Stimulated activated CD8-positive, alpha-beta memory T cell treated with anti-CD3 and anti-CD28 coated beads, Interleukin-12 subunit alpha, Interleukin-12 subunit beta, amount 100 ng/mL, for 24 hours (primary cell): ENCODE results near the gene ZG16B.

Experiments
- DNase-seq: peaks from one replicate; pipeline ENCODE4 v3.0.0-alpha.2; 2020; ENCODE audit errors: extremely low read depth

Gene ZG16B

DNA sequence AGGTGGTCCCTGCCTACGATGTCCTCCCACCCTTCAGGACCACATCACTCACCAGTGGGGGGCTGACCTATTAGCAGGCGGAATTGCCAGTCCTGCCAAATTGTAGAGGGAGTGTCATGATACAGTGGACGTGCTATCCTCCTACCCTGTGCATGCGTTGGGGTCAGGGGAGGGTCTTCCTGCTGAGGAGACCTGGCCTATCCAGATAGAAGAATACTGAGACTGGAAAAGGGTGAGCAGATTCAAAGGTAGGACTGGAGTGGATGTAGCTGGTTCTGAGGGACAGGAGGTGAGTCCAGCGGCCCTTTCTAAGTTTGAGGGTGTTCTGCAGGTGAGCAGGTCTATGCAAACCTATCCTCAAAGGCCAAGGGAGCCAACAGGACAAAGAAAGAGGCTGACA lies 23.8 kb upstream of the ZG16B start:
- no peak for DNase-seq

DNA sequence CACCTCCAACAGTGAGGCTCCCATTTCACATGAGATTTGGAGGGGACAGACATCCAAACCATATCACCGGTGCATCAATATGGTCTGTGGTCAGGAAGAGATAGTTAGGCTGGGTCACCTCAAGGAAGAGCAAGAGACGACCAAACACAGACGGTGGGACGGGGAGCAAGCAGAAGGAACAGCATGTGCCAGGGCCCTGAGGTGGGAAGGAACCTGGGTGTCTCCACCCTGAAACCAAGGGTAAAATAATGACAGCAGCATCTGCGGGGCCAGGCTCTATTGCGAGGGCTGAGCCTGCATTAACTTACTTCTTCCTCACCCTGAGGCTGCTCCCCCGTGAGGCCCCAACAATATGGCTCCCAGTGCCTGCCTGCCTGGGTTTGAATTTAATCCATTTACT lies 21.9 kb upstream of the ZG16B start:
- no peak for DNase-seq

DNA sequence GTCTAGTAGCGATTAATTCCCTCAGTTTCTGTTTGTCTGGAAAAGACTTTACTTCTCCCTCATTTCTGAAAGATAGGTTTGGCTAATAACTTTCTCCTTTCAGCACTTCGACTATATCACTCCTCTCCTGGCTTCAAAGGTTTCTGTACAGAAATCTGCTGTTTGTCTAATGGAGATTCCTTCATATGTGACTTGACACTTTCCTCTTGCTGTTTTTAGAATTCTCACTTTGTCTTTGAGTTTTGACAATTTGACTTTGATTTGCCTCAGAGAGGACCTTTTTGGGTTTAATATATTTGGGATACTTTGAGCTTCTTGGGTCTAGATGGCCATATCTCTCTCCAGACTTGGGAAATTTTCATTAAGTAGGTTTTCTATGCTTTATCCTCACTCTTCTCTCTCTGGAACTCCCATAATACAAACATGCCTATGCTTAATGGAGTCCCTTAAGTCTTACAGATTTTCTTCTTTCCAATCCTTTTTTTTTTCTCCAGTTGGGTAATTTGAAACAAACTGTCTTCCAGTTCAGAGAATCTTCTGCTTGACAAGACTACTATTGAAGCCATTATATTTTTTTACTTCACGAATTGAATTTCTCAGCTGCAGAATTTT lies 20.8 kb upstream of the ZG16B start:
- DNase-seq: no peak

DNA sequence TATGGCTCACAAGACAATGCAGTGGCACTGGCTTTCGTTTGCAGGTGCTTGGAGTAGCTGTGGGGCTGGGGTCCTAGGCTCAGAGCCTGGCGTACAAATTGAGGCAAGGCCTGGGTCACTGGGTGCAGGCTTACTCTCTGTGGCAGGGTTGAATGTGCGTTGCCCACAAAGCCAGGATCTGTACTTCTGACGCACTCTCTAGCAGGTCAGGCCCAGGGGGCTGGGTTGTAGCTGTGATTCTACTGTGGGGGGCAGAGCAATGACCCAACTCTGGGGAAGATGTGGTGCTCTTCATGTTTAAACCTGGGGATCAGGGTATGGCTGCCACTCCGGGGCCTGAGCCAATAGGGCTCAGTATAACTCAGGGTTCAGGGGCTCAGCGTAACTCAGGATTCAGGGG lies 19.5 kb upstream of the ZG16B start:
- DNase-seq: no peak

DNA sequence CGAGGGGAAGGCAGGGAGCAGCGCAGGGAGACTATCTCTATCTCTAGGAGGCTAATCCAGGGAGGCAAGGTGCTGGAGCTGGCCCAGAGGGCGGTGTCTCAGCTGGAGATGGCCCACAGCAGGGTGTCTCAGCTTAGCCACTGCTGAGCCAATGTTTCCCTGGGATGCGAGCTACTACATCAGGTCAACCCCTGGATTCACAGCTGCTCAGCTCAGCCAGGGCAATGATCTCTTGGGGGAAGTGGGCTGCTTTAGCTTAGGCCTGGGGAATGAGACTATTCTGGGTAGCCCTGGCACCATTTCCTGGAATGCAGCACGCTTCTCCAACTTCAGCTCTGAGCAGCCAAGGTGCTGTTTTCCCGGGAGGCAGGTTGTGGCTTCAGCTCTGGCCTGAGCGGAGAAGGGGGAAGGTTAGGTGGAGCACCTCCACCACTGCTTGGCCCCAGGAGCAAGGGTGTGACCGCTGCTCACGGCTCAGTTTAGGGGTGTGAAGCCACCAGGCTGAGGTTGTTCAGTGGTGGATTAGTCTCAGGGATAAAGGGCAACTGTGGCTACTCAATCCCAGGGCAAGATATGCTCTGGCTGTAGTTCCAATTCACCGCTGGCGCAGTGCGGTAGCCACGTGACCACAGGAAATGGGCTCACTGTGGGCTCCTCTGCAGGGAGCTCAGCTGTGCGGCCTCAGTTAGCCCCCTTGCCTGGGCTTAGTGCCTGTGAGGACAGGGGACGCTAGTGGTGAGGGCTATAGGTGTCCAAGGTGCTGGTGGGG lies 18.2 kb upstream of the ZG16B start:
- no peak for DNase-seq

DNA sequence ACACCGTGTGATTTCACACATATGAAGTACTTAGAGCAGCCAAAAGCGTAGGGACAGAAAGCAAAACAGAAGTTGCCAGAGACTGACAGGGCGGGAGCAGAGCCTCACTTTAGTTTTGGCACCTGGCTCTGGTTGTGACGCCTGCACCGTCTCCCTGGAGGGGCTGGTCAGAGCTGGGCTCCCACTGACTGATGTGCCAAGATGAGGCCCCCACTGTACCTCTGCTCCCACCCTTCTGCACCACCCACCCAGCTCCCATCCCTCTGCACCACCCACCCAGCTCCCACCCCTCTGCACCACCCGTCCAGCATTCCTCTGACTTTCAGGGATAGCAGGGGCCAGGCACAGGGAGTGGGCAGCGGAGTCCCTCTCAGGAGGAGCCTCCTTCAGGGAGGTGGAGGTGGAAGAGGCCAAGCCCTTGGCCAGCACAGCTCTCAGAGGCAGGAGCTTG lies 16.3 kb upstream of the ZG16B start:
- no peak for DNase-seq

DNA sequence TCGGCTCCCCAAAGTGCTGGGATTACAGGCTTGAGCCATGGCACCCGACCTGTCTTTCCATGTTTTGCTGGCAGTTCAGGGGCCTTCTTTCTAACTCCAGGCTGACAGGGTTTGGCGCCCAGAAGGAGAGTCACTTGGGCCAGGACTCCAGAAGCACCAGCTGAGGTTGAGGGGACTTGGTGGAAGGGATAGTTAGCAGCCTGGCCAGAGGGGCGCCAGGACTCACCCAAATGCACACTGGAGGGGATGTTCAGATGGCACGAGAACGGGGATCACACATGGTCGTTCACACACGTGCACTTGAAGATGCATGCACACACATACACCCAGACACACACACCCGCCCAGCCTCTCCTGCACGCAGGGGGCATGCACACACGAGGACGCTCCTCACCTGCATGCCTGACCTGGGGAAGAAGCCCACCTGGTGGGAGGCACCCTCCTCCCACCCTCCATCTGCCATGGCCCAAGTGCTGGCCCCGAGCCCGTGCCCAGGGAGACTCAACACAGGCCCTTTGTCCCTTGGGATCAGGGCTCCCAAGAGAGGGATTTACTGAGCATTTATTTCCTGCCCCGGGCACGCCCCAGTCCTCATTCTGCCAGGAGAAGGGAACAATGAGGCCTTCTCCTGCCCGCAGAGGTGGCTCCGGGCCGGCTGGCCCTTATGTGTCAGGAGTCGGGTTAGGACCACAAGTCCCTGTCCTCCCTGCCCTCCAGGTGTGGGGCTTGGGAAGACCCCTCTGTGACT lies 15.4 kb upstream of the ZG16B start:
- no peak for DNase-seq

DNA sequence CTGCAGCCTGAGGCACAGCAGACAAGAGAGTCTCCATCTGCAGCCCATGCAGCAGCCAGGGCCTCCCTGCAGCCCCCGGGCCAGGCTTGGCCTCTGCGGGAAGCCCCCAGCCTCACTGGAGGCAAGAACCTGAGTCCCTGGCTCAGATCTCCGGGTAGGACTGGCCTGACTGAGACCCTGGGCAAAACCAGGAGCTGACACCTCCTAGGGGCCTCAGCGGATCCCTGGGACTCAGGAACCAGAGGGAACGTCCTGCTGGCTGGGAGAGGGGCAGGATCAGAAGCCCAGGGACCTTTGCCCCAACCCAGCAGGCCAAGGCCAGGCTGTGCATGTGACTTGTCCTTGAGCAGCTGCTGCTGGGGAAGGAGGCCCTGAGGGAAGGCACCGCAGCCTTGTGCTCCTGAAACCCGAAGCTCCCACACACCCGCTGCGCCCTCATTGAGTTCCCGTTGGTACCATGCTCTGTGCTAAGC lies 14.8 kb upstream of the ZG16B start:
- no peak for DNase-seq

DNA sequence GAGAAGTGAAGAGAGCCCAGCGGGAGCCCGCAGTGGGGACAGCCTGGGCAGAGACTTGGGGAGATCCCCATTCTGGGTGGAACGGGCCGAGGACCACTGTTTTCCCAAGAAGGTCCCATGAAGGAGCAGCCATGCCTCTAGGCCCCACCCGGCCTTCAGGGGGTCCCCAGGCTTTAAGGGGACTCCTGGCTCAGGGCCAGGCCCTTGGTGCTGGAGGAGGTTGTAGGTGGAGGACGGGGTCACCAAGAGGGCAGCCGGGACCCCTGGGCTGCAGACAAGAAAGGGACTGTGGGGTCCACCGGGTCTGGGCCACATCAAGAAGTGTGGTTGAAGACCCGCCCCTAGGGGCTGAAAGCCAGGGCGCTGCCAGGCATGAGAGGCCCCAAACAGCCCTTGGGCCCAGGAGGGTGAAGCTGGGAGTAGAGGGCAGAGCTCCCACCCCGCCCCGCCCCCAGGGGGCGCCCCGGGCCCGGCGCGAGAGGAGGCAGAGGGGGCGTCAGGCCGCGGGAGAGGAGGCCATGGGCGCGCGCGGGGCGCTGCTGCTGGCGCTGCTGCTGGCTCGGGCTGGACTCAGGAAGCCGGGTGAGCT lies 13.3 kb upstream of the ZG16B start, which contains the start of gene PRSS21:
PRSS21 (plus strand) TSS at position 487 of the 589 bp plus-strand sequence; CDS start at position 519, 32 bp downstream.
- DNase-seq: no peak

DNA sequence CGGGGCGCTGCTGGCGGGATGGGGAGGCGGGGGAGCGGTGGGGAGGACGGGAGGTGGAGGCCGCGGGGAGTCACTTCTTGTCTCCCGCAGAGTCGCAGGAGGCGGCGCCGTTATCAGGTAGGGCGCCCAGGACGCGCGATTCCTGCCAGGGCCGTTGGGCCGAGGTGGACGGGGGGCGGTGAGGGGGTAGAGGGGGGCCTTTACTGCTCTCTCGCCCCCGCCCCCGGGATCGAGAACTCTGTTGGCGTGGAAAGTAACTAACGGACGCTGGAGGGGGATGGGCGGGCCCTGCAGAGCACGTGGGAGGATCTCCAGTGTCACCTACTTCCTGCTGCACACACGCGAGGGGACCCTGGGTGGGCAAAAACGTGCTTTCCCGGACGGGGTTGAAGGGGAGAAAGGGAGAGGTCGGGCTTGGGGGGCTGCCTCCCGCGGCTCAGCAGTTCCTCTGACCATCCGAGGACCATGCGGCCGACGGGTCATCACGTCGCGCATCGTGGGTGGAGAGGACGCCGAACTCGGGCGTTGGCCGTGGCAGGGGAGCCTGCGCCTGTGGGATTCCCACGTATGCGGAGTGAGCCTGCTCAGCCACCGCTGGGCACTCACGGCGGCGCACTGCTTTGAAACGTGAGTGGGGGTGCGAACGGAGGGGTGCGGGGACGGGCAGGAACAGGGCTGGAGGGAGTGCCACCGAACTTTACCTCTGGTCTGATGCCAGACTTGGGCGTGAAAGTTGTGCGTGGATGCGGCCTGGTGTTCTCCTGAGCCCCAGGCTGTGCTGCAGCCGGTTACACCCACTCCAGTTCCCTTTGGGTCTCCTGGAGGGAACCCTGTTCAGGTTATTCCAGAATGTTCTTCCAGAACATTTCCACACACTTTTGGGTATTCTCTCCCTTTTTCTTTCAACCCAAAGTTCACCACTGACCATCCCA lies 12.5 kb upstream of the ZG16B start:
- DNase-seq: no peak

DNA sequence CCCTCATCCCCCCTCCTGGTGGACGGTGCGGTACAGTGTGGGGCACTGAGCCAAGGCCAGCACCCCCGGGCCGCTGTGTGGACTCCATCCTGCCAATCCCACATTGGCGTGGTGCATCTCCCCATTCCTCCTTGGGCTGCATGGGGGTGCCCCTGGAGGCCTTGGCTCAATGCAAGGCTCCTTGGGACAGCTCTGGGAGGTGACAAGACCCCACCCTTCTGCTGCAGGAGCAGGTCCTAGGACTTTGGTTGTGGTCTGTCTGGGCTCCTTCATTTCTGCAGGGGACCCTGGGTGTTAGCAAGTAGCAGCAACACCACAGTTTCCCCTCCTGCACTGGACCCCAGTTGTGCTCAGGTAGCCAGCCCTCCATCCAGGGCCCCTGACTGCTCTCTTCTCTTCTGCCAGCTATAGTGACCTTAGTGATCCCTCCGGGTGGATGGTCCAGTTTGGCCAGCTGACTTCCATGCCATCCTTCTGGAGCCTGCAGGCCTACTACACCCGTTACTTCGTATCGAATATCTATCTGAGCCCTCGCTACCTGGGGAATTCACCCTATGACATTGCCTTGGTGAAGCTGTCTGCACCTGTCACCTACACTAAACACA lies 11.7 kb upstream of the ZG16B start:
- DNase-seq: no peak

DNA sequence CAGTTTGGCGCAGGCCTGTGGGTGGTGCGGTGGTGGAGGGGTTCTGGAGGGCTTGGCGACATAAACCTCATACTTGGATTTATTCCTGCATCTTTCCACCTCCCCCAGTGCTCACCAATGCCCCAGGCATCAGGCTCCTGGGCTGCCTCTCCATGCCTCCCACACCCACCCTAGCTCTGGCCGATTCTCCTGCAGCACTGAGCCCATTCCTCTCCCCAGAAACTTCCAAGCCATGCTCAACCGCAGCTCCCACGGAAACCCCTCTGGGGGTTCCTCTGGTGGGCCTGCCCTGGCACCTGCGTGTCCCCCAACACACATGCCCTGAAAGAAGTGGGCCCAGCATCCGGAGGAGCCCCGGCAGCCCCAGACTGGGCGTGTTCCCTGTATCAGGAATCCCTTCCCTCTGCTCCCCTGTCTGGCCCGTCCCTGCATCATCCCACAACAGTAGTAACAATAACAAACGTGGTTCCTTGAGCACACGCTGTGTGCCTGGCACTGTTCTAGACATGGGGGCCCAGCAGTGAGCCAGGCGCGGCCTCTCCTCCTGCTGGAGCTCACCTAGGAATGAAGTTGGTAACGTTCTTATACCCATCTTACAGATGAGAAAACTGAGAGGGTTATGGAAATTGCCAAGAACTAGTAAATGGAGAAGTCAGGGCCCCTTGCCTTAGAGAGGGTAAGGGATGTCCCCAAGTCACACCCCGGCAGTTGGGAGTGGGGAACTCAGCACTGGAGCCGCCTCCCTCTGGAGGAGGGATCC lies 10.7 kb upstream of the ZG16B start:
- no peak for DNase-seq

DNA sequence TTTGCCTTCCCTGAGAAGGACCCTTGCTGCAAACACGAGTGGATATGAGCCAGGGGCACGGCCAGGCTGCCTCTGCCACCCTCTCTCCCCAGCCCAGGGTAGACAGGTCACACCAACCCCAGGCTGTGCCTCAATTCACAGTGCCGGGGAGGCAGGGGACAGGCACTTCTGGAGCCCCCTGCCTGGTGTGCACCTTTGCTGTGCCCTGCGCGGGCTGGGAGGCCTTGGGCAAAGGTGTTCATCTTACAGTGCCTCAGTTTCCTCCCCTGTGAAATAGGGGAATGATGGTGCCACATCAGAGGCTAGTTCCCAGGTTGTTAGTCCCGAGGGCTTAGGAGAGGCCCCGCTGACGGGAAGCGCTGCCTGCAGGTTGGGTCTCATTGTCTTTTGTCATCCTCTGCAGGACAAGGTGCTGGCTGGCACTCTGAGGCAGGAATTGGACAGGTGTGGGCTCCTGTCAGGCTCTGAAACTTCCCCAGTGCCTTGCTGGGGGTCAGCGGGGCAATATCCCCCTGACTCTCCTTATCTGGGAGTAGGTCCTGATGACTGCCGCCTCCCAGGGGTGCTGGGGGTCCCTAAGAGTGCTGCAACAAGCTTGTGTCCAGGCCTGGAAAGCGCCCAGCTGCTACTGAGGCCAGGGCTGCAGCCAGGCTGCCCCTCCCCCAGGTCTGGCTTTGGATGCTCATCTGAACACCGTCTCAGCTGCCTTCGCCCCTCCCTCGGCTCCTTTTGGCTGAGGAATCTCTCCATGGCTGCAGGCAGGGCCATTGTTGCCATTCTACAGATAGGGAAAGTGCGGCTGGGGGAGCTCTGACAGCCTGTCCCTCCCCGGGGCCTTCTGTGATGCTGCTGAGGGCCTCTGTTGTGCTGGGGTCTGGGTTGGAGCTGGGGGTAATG lies 9.9 kb upstream of the ZG16B start:
- no peak for DNase-seq

DNA sequence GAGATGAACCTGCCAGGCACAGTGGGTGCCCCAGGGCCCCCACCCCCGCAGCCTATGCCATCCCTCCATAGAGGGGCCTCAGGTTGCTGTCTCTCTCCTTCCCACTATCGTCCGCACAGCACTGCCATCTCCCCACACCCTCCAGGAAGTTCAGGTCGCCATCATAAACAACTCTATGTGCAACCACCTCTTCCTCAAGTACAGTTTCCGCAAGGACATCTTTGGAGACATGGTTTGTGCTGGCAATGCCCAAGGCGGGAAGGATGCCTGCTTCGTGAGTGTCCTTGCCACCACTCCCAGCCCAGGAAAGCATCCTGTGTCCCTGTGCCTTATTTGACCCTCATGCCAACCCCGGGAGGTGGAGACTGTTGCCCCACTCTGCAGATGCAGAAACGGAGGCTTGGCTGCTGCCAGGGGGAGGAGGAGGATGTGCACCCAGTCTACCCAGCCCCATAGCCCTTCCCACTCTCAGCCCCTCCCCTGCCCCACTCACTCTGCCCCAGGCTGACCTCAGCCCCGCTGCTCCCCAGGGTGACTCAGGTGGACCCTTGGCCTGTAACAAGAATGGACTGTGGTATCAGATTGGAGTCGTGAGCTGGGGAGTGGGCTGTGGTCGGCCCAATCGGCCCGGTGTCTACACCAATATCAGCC lies 9.1 kb upstream of the ZG16B start:
- DNase-seq: no peak

DNA sequence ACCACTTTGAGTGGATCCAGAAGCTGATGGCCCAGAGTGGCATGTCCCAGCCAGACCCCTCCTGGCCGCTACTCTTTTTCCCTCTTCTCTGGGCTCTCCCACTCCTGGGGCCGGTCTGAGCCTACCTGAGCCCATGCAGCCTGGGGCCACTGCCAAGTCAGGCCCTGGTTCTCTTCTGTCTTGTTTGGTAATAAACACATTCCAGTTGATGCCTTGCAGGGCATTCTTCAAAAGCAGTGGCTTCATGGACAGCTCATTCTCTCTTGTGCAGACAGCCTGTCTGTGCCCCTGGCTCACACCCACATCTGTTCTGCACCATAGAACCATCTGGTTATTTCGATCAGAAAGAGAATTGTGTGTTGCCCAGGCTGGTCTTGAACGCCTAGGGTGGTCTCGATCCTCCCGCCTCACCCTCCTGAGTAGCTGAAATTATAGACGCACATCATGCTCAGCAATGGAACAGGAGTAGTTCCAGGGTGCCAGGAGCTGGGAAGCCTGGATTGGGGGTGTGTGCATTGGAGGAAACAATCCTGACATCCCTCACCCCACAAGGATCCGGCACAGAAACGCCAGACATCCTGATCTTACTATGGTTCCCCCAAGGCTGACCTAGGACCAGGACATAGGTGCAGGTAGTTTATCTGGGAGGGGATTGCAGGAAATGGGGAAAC lies 8.5 kb upstream of the ZG16B start:
- DNase-seq: no peak

DNA sequence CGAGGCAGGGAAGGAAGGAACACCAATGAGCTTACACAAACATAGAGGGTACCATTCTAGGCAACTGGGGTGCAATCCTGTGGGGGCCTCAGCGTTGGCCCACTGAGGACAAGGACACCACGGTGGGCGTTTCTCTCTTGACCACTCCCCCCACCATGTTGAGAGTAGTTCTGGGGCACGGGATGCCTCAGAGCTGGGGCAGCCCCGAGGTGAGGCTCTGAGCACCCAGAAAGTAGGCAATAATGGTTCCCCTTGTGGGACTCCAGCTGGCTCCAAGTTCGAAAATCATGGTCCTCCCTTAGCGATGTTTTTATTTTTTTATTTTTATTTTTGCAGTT lies 8.0 kb upstream of the ZG16B start:
- no peak for DNase-seq

DNA sequence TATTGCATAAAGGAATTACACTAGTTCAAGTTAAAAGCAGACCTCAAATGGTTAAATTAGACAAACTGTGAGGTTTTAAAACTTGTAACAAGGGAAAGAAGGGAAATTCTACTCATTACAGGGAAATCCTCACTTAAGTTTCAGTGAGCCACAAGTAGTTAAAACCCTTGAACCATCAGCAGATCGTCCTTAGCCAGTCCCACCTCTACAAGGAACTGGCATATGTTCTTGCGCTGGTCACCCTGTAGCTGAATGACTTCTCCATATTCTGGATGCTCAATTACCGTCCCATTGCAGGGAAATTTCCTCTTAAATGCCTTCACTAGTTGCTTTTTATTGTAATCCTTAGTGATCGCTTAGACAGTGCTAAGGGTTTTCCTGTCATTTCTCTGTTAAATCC lies 7.6 kb upstream of the ZG16B start:
- no peak for DNase-seq

DNA sequence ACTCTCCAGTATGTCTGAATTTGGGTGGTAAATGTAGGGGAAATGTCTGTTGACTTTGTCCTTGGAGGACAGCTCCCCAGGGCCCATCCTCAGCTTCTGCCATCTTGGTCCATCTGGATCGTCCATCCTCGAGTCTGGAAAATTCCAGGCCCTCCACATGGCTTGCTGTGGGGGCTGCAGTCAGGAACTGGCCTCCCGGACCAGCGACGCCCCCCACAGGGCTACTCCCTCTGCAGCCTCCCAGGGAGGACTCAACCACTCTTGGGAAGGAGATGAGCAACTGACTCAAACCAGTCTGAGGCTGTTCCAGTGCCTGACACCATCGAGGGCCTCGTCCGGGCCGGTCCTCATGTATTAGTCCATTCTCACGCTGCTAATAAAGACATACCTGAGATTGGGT lies 5.5 kb upstream of the ZG16B start:
- no peak for DNase-seq
